Neural cell (in vitro differentiated cells): Measurements from ENCODE around the gene SASH3. TPM values are rescaled to one million over a fixed set of nuclear protein-coding genes. Genes with fewer than 3 reads are reported as not detected.

ENCODE experiments used
- H2AFZ ChIP-seq: fragments of 200-600, 300-800 bp; sonication (generic), shearing (Covaris generic); 2 replicates; pipeline ENCODE4 v1.6.0; 2014; ENCODE audit warnings: low read depth, mild to moderate bottlenecking, antibody characterized with exemption, low read length, moderate library complexity
- H3F3A ChIP-seq: fragments of 200-600 bp; shearing (Covaris generic); 2 replicates; pipeline ENCODE4 v1.6.1; 2016; ENCODE audit warnings: mild to moderate bottlenecking, moderate library complexity, mixed read lengths, antibody characterized with exemption, low read length; ENCODE audit not compliant: insufficient read depth, poor library complexity, severe bottlenecking
- H3K27ac ChIP-seq: fragments of 200-600, 300-800 bp; sonication (generic), shearing (Covaris generic); 2 replicates; pipeline ENCODE4 v1.5.1; 2014; ENCODE audit warnings: mild to moderate bottlenecking, low read length, moderate library complexity
- H3K27me3 ChIP-seq: fragments of 300-800, 200-600 bp; sonication (generic), shearing (Covaris generic); 2 replicates; pipeline ENCODE4 v1.6.0; 2014; ENCODE audit warnings: mild to moderate bottlenecking, low read depth, low read length, moderate library complexity; ENCODE audit not compliant: insufficient read depth
- H3K36me3 ChIP-seq: fragments of 300-800, 200-600 bp; sonication (generic), shearing (Covaris generic); 2 replicates; pipeline ENCODE4 v1.5.1; 2014; ENCODE audit warnings: mild to moderate bottlenecking, antibody characterized with exemption, low read length, moderate library complexity; ENCODE audit not compliant: insufficient read depth
- H3K4me2 ChIP-seq: fragments of 300-800, 200-600 bp; sonication (generic), shearing (Covaris generic); 2 replicates; pipeline ENCODE4 v1.6.0; 2014; ENCODE audit warnings: mild to moderate bottlenecking, low read length
- H3K4me3 ChIP-seq: fragments of 300-800, 200-600 bp; sonication (generic), shearing (Covaris generic); 2 replicates; pipeline ENCODE4 v1.5.1; 2014; ENCODE audit warnings: mild to moderate bottlenecking, low read length, moderate library complexity
- H3K79me2 ChIP-seq: fragments of 200-600 bp; shearing (Covaris generic); replicated peaks from 2 replicates; pipeline ENCODE4 v1.6.0; 2014; ENCODE audit warnings: mild to moderate bottlenecking, low read length, moderate library complexity; ENCODE audit not compliant: insufficient read depth
- H3K9ac ChIP-seq: fragments of 300-800, 200-600 bp; sonication (generic), shearing (Covaris generic); 2 replicates; pipeline ENCODE4 v1.6.1; 2016; ENCODE audit warnings: mild to moderate bottlenecking, low read length, mixed read lengths
- H3K9me2 ChIP-seq: fragments of 200-600 bp; shearing (Covaris generic); 2 replicates; pipeline ENCODE4 v1.6.1; 2016; ENCODE audit warnings: mild to moderate bottlenecking, low read length, mixed read lengths; ENCODE audit not compliant: insufficient read depth
- H3K9me3 ChIP-seq: fragments of 200-600, 300-800 bp; sonication (generic), shearing (Covaris generic); 2 replicates; pipeline ENCODE4 v1.6.1; 2016; ENCODE audit warnings: mild to moderate bottlenecking, mixed run types, low read length, moderate library complexity, mixed read lengths
- H4K20me1 ChIP-seq: fragments of 200-600 bp; shearing (Covaris generic); 2 replicates; pipeline ENCODE4 v1.6.1; 2016; ENCODE audit warnings: mild to moderate bottlenecking, mixed run types; ENCODE audit not compliant: insufficient read depth
- EP300 ChIP-seq: fragments of 450-650 bp; conservative IDR thresholded peaks from 2 replicates; pipeline ENCODE4 v1.6.1; 2014; ENCODE audit warnings: antibody characterized with exemption, mild to moderate bottlenecking, moderate library complexity; ENCODE audit not compliant: poor library complexity, severe bottlenecking
- EZH2 ChIP-seq: fragments of 200-600, 300-800 bp; shearing (Covaris generic), sonication (generic); IDR thresholded peaks from 2 replicates; pipeline ENCODE4 v1.6.1; 2014; ENCODE audit warnings: antibody characterized with exemption, low read length, borderline replicate concordance, mild to moderate bottlenecking; ENCODE audit not compliant: insufficient read depth, poor library complexity, severe bottlenecking
- MXI1 ChIP-seq: fragments of 450-650 bp; conservative IDR thresholded peaks from 2 replicates; pipeline ENCODE4 v1.6.1; 2014; ENCODE audit warnings: antibody characterized with exemption, mild to moderate bottlenecking; ENCODE audit not compliant: poor library complexity, severe bottlenecking
- POLR2AphosphoS5 ChIP-seq: IDR thresholded peaks from 2 replicates; pipeline ENCODE4 v1.6.1; 2012
- RAD21 ChIP-seq: fragments of 450-650 bp; conservative IDR thresholded peaks from 2 replicates; pipeline ENCODE4 v1.6.1; 2014; ENCODE audit warnings: antibody characterized with exemption, mild to moderate bottlenecking, moderate library complexity
- SMC3 ChIP-seq: fragments of 450-650 bp; conservative IDR thresholded peaks from 2 replicates; pipeline ENCODE4 v1.6.1; 2014; ENCODE audit warnings: antibody characterized with exemption, mild to moderate bottlenecking, moderate library complexity; ENCODE audit not compliant: poor library complexity
- TAF1 ChIP-seq: IDR thresholded peaks from 2 replicates; pipeline ENCODE4 v1.6.1; 2012; ENCODE audit warnings: low read depth
- polyA plus RNA-seq: library from polyadenylated mRNA; depleted of rRNA; stranded (reverse); fragments of >200 nt; gene quantifications from 2 replicates; pipeline ENCODE4 v1.2.3, GENCODE V29; 2014
- TF ChIP-seq, protein P1 (sequence below): IDR thresholded peaks from 2 replicates; pipeline ENCODE4 v1.6.1; 2012; ENCODE audit warnings: borderline replicate concordance
- TF ChIP-seq, protein P2 (sequence below): fragments of 450-650 bp; IDR thresholded peaks from 2 replicates; pipeline ENCODE4 v1.5.1; 2014; ENCODE audit warnings: antibody characterized with exemption, mild to moderate bottlenecking, moderate library complexity; ENCODE audit not compliant: poor library complexity, severe bottlenecking

The SASH3 gene
- polyA plus RNA-seq, 1 donor from 2014 or later = not detected

DNA sequence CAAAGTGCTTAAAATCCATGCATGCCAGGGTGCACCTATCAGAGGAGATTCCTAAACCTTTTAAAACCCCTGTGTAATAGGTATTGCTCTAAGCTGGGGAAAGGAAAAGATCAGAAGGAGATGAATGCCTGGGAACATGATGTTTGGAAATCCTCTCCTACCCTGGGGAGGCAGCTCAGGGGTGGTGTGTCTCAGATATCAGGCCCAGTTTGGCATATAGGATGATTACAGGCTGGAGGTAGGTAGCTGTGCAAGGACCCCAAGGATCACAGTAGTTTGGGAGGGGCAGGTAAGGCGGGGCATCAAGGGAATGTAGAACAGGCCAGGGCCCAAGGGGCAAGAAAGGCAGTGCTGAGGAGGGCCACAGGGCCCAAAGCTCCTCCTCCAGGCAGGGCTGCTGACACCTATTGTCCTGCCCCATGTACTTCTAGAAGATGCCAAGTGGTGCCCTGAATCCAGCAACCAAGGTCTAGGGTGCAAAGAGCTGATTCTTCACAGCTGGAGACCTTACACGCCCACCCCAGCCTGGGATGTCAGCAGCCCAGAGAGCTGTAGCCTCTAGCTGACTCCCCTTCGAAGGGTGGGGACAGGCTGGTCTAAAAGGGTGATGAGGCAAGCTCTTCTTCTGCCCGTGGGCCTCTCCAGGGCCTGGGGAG lies 17.6 kb downstream of the SASH3 start:
- TF ChIP-seq POLR2AphosphoS5 (no peak), MXI1 (no peak), RAD21 (no peak), SMC3 (no peak), TAF1 (no peak), EP300 (no peak)
- H3K27ac ChIP-seq = no peak overlapping the region
- no peaks in the 10 kb centered on the region for H3K9me3 ChIP-seq
- no peak overlapping the region for H2AFZ ChIP-seq
- H3K27me3 ChIP-seq = no peaks in the 10 kb centered on the region
- H3K9me2 ChIP-seq = no peaks in the 10 kb centered on the region
- no peaks in the 10 kb centered on the region for H4K20me1 ChIP-seq
- no peaks in the 10 kb centered on the region for H3K36me3 ChIP-seq
- H3K4me3 ChIP-seq = no peak overlapping the region
- H3F3A ChIP-seq = no peaks in the 10 kb centered on the region
- H3K9ac ChIP-seq = no peak overlapping the region
- no peak overlapping the region for H3K4me2 ChIP-seq
- H3K79me2 ChIP-seq = no peaks in the 10 kb centered on the region

DNA sequence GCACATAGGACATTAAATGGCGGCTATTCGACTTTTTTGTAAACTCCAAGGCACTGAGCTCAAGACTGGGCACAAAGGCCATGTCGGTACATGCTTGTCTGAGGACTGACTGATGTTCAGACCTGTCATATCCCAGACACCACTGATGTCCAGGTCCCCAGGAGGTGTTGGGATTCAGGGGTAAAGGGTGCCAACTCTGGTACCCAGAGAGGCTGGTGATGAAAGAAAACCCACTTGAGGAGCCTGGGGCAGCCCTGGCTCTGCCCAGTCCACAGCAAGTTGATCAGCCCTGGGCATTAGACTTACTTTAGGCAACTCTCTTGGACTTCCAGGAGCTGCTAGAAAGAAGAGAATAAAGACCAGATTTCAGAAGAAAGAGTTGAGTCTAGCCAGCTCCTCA lies 18.7 kb downstream of the SASH3 start:
- no peak overlapping the region for H2AFZ ChIP-seq
- H3K4me3 ChIP-seq = no peak overlapping the region
- no peaks in the 10 kb centered on the region for H3K9me3 ChIP-seq
- no peak overlapping the region for H3K4me2 ChIP-seq
- no peaks in the 10 kb centered on the region for H3F3A ChIP-seq
- no peaks in the 10 kb centered on the region for H3K36me3 ChIP-seq
- no peaks in the 10 kb centered on the region for H3K79me2 ChIP-seq
- no peaks in the 10 kb centered on the region for H3K27me3 ChIP-seq
- TF ChIP-seq, protein P1, sequence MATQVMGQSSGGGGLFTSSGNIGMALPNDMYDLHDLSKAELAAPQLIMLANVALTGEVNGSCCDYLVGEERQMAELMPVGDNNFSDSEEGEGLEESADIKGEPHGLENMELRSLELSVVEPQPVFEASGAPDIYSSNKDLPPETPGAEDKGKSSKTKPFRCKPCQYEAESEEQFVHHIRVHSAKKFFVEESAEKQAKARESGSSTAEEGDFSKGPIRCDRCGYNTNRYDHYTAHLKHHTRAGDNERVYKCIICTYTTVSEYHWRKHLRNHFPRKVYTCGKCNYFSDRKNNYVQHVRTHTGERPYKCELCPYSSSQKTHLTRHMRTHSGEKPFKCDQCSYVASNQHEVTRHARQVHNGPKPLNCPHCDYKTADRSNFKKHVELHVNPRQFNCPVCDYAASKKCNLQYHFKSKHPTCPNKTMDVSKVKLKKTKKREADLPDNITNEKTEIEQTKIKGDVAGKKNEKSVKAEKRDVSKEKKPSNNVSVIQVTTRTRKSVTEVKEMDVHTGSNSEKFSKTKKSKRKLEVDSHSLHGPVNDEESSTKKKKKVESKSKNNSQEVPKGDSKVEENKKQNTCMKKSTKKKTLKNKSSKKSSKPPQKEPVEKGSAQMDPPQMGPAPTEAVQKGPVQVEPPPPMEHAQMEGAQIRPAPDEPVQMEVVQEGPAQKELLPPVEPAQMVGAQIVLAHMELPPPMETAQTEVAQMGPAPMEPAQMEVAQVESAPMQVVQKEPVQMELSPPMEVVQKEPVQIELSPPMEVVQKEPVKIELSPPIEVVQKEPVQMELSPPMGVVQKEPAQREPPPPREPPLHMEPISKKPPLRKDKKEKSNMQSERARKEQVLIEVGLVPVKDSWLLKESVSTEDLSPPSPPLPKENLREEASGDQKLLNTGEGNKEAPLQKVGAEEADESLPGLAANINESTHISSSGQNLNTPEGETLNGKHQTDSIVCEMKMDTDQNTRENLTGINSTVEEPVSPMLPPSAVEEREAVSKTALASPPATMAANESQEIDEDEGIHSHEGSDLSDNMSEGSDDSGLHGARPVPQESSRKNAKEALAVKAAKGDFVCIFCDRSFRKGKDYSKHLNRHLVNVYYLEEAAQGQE = no peak
- TF ChIP-seq, protein P2, sequence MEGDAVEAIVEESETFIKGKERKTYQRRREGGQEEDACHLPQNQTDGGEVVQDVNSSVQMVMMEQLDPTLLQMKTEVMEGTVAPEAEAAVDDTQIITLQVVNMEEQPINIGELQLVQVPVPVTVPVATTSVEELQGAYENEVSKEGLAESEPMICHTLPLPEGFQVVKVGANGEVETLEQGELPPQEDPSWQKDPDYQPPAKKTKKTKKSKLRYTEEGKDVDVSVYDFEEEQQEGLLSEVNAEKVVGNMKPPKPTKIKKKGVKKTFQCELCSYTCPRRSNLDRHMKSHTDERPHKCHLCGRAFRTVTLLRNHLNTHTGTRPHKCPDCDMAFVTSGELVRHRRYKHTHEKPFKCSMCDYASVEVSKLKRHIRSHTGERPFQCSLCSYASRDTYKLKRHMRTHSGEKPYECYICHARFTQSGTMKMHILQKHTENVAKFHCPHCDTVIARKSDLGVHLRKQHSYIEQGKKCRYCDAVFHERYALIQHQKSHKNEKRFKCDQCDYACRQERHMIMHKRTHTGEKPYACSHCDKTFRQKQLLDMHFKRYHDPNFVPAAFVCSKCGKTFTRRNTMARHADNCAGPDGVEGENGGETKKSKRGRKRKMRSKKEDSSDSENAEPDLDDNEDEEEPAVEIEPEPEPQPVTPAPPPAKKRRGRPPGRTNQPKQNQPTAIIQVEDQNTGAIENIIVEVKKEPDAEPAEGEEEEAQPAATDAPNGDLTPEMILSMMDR = no peak
- TF ChIP-seq SMC3 (no peak), POLR2AphosphoS5 (no peak), TAF1 (no peak), RAD21 (no peak), MXI1 (no peak), EP300 (no peak), EZH2 (no peak)
- no peaks in the 10 kb centered on the region for H4K20me1 ChIP-seq
- H3K9ac ChIP-seq = no peak overlapping the region
- no peaks in the 10 kb centered on the region for H3K9me2 ChIP-seq
- no peak overlapping the region for H3K27ac ChIP-seq
